ENCODE results near the gene CELA3B.
"Not testable (repeated sequence)": the region's sequence is repeated elsewhere in the genome, so short reads cannot be mapped to it uniquely, and the experiment has no call there.

The CELA3B gene

GRCh38 chr1:22031214-22031962 is 54.6 kb downstream of the CELA3B start:
- Histone ChIP-seq H2AFZ (ENCODE audit: low read depth, low read length) (no peak overlapping the region), H3K9me3 (ENCODE audit: insufficient read depth, low read length, severe bottlenecking) (no peaks in the 10 kb centered on the region), H3K4me2 (ENCODE audit: insufficient read depth, low read length) (no peak overlapping the region), H4K20me1 (ENCODE audit: insufficient read depth, low read length) (no peaks in the 10 kb centered on the region), H3K27ac (ENCODE audit: low read length) (no peak overlapping the region), H3K4me3 (ENCODE audit: low read depth in 1 of 2, low read length in 2 of 2) (no peak overlapping the region), H3K36me3 (ENCODE audit: insufficient read depth, low read length) (peaks cover 10% of the 10 kb centered on the region), H3K27me3 (ENCODE audit: insufficient read depth, low read length, poor library complexity) (no peaks in the 10 kb centered on the region), H3K9ac (ENCODE audit: low read depth, low read length) (no peak overlapping the region), H3K79me2 (ENCODE audit: insufficient read depth, low read length) (peaks cover 2% of the 10 kb centered on the region), H3K4me1 (ENCODE audit: insufficient read depth, low read length) (peaks cover 7% of the 10 kb centered on the region)
- DNase-seq = no peak
- no peak for ATAC-seq (ENCODE audit: insufficient read depth, low read depth)
- TF ChIP-seq, protein P1, sequence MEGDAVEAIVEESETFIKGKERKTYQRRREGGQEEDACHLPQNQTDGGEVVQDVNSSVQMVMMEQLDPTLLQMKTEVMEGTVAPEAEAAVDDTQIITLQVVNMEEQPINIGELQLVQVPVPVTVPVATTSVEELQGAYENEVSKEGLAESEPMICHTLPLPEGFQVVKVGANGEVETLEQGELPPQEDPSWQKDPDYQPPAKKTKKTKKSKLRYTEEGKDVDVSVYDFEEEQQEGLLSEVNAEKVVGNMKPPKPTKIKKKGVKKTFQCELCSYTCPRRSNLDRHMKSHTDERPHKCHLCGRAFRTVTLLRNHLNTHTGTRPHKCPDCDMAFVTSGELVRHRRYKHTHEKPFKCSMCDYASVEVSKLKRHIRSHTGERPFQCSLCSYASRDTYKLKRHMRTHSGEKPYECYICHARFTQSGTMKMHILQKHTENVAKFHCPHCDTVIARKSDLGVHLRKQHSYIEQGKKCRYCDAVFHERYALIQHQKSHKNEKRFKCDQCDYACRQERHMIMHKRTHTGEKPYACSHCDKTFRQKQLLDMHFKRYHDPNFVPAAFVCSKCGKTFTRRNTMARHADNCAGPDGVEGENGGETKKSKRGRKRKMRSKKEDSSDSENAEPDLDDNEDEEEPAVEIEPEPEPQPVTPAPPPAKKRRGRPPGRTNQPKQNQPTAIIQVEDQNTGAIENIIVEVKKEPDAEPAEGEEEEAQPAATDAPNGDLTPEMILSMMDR (IDR thresholded peaks at IDR 0.05; ENCODE audit: borderline replicate concordance, extremely low read depth, low read length, poor library complexity, severe bottlenecking) = no peak
- TF ChIP-seq EZH2 (IDR thresholded peaks at IDR 0.05; ENCODE audit: borderline replicate concordance, low read depth, low read length, severe bottlenecking) = no peak

GRCh38 chr1:22034834-22035233 is 58.0 kb downstream of the CELA3B start:
- H3K9me3 ChIP-seq (ENCODE audit: insufficient read depth, low read length, severe bottlenecking); DNase-seq; H4K20me1 ChIP-seq (ENCODE audit: insufficient read depth, low read length); H3K79me2 ChIP-seq (ENCODE audit: insufficient read depth, low read length); H3K27ac ChIP-seq (ENCODE audit: low read length); H2AFZ ChIP-seq (ENCODE audit: low read depth, low read length); ATAC-seq (ENCODE audit: insufficient read depth, low read depth); H3K9ac ChIP-seq (ENCODE audit: low read depth, low read length); H3K27me3 ChIP-seq (ENCODE audit: insufficient read depth, low read length, poor library complexity); H3K4me2 ChIP-seq (ENCODE audit: insufficient read depth, low read length); H3K4me1 ChIP-seq (ENCODE audit: insufficient read depth, low read length); H3K4me3 ChIP-seq (ENCODE audit: low read depth in 1 of 2, low read length in 2 of 2): not testable (repeated sequence)
- peaks cover 10% of the 10 kb centered on the region for H3K36me3 ChIP-seq (ENCODE audit: insufficient read depth, low read length)

DNA sequence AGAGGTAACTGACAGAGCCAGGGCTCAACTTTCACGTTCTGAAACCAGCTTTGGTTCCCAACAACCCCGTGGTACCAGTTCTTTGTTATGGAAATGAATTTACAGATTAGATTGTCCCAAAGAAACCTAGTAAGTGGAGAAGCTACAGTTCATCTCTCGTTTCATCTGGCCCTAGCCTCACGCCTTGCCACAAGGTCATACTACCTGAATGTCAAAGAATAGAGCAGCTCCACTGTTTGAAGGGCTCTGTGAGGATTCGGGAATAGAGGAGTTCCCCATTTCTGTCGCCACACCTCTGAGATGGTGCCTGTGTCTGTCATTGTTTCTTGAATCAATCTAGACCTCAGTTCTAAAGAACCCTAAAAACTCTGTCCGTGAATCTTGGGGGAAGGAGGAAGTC is 60.7 kb downstream of the CELA3B start:
- Histone ChIP-seq H2AFZ (ENCODE audit: low read depth, low read length) (no peak overlapping the region), H4K20me1 (ENCODE audit: insufficient read depth, low read length) (no peaks in the 10 kb centered on the region), H3K9ac (ENCODE audit: low read depth, low read length) (no peak overlapping the region), H3K27ac (ENCODE audit: low read length) (no peak overlapping the region), H3K4me2 (ENCODE audit: insufficient read depth, low read length) (no peak overlapping the region), H3K36me3 (ENCODE audit: insufficient read depth, low read length) (no peaks in the 10 kb centered on the region), H3K79me2 (ENCODE audit: insufficient read depth, low read length) (no peaks in the 10 kb centered on the region), H3K9me3 (ENCODE audit: insufficient read depth, low read length, severe bottlenecking) (no peaks in the 10 kb centered on the region), H3K27me3 (ENCODE audit: insufficient read depth, low read length, poor library complexity) (no peaks in the 10 kb centered on the region), H3K4me3 (ENCODE audit: low read depth in 1 of 2, low read length in 2 of 2) (no peak overlapping the region), H3K4me1 (ENCODE audit: insufficient read depth, low read length) (peaks cover 13% of the 10 kb centered on the region)
- TF ChIP-seq, protein P1 (IDR thresholded peaks at IDR 0.05; ENCODE audit: borderline replicate concordance, extremely low read depth, low read length, poor library complexity, severe bottlenecking) = no peak
- no peak for TF ChIP-seq EZH2 (IDR thresholded peaks at IDR 0.05; ENCODE audit: borderline replicate concordance, low read depth, low read length, severe bottlenecking)
- DNase-seq (no peak), ATAC-seq (ENCODE audit: insufficient read depth, low read depth) (no peak)

- Histone ChIP-seq H3K4me3 (ENCODE audit: low read depth in 1 of 2, low read length in 2 of 2) (no peak overlapping the region), H3K36me3 (ENCODE audit: insufficient read depth, low read length) (no peaks in the 10 kb centered on the region), H3K27me3 (ENCODE audit: insufficient read depth, low read length, poor library complexity) (no peaks in the 10 kb centered on the region), H3K27ac (ENCODE audit: low read length) (no peak overlapping the region), H2AFZ (ENCODE audit: low read depth, low read length) (no peak overlapping the region), H3K9ac (ENCODE audit: low read depth, low read length) (no peak overlapping the region), H3K4me2 (ENCODE audit: insufficient read depth, low read length) (no peak overlapping the region), H3K9me3 (ENCODE audit: insufficient read depth, low read length, severe bottlenecking) (no peaks in the 10 kb centered on the region), H4K20me1 (ENCODE audit: insufficient read depth, low read length) (no peaks in the 10 kb centered on the region), H3K4me1 (ENCODE audit: insufficient read depth, low read length) (peaks cover 13% of the 10 kb centered on the region), H3K79me2 (ENCODE audit: insufficient read depth, low read length) (no peaks in the 10 kb centered on the region)
- DNase-seq (no peak), ATAC-seq (ENCODE audit: insufficient read depth, low read depth) (no peak)
- TF ChIP-seq, protein P1 (IDR thresholded peaks at IDR 0.05; ENCODE audit: borderline replicate concordance, extremely low read depth, low read length, poor library complexity, severe bottlenecking) = no peak
- TF ChIP-seq EZH2 (IDR thresholded peaks at IDR 0.05; ENCODE audit: borderline replicate concordance, low read depth, low read length, severe bottlenecking) = no peak
Observed at GRCh38 chr1:22038036-22038435, 61.2 kb downstream of the CELA3B start.
